SU-DHL-6 (cell line): Measurements from ENCODE around the gene NAV2.

Experiments
- H2AFZ ChIP-seq: fragments of 200-600 bp; sonication (generic); 2 replicates; pipeline ENCODE4 v1.6.1; 2014; ENCODE audit warnings: low read depth, mild to moderate bottlenecking, moderate library complexity, mixed read lengths, antibody characterized with exemption, low read length; ENCODE audit not compliant: severe bottlenecking
- H3F3A ChIP-seq: fragments of 200-600 bp; shearing (Covaris generic); 2 replicates; pipeline ENCODE4 v1.6.0; 2016; ENCODE audit warnings: antibody characterized with exemption, mild to moderate bottlenecking; ENCODE audit not compliant: insufficient read depth
- H3K27ac ChIP-seq: fragments of 200-600 bp; sonication (generic); 2 replicates; pipeline ENCODE4 v1.5.1; 2016; ENCODE audit warnings: low read depth, mild to moderate bottlenecking, low read length, moderate library complexity, mixed read lengths
- H3K27me3 ChIP-seq: fragments of 200-600 bp; sonication (generic), shearing (Covaris generic); 2 replicates; pipeline ENCODE4 v1.6.0; 2014; ENCODE audit warnings: mild to moderate bottlenecking, low read length
- H3K36me3 ChIP-seq: fragments of 200-600 bp; sonication (generic); 2 replicates; pipeline ENCODE4 v1.6.1; 2014; ENCODE audit warnings: mild to moderate bottlenecking, low read length, mixed read lengths
- H3K4me2 ChIP-seq: fragments of 300-600, 200-600 bp; shearing (Covaris generic), sonication (generic); 2 replicates; pipeline ENCODE4 v1.6.0; 2014; ENCODE audit warnings: low read length, low read depth, mild to moderate bottlenecking; ENCODE audit not compliant: poor library complexity, severe bottlenecking
- H3K4me3 ChIP-seq: fragments of 200-600 bp; sonication (generic); 2 replicates; pipeline ENCODE4 v1.5.1; 2014; ENCODE audit warnings: antibody characterized with exemption, low read length, mild to moderate bottlenecking, mixed read lengths; ENCODE audit not compliant: insufficient read depth, poor library complexity, severe bottlenecking
- H3K79me2 ChIP-seq: fragments of 200-600 bp; sonication (generic); 2 replicates; pipeline ENCODE4 v1.6.1; 2014; ENCODE audit warnings: mild to moderate bottlenecking, low read length, moderate library complexity; ENCODE audit not compliant: insufficient read depth
- H3K9ac ChIP-seq: fragments of 200-600 bp; sonication (generic); 2 replicates; pipeline ENCODE4 v1.7.0; 2014; ENCODE audit warnings: mild to moderate bottlenecking, low read length
- H3K9me2 ChIP-seq: fragments of 200-600 bp; sonication (generic); replicated peaks from 2 replicates; pipeline ENCODE4 v1.6.1; 2014; ENCODE audit warnings: low read length; ENCODE audit not compliant: insufficient read depth
- H3K9me3 ChIP-seq: fragments of 200-600 bp; sonication (generic); 2 replicates; pipeline ENCODE4 v1.6.1; 2014; ENCODE audit warnings: low read length, mixed read lengths; ENCODE audit not compliant: insufficient read depth
- H4K20me1 ChIP-seq: fragments of 200-600 bp; sonication (generic); 2 replicates; pipeline ENCODE4 v1.6.1; 2014; ENCODE audit warnings: low read depth, mild to moderate bottlenecking, antibody characterized with exemption, low read length, moderate library complexity, mixed read lengths
- CTCF ChIP-seq: fragments of 200-600 bp; sonication (generic); IDR thresholded peaks from one replicate; pipeline ENCODE4 v1.5.1; 2017; ENCODE audit warnings: antibody characterized with exemption, mild to moderate bottlenecking, low read length, moderate library complexity; ENCODE audit not compliant: insufficient read depth, poor library complexity, severe bottlenecking
- EZH2phosphoT487 ChIP-seq: fragments of 200-600 bp; sonication (generic), shearing (Covaris generic); conservative IDR thresholded peaks from 2 replicates; pipeline ENCODE4 v1.6.1; 2018; ENCODE audit warnings: mild to moderate bottlenecking, antibody characterized with exemption, low read length, moderate library complexity, mixed read lengths

NAV2 gene

GRCh38 chr11:20066783-20067156, 354.1 kb downstream of the NAV2 start:
- Histone ChIP-seq H3K4me3 (no peak overlapping the region), H3K9me2 (no peaks in the 10 kb centered on the region), H3K9me3 (no peaks in the 10 kb centered on the region), H3K27me3 (0 out of 2 replicates have a peak, but pooled peaks cover 3% of the 10 kb centered on the region), H3F3A (no peaks in the 10 kb centered on the region), H3K79me2 (no peaks in the 10 kb centered on the region), H3K4me2 (no peak overlapping the region), H3K27ac (no peak overlapping the region), H4K20me1 (no peaks in the 10 kb centered on the region), H2AFZ (no peak overlapping the region), H3K36me3 (no peaks in the 10 kb centered on the region), H3K9ac (no peak overlapping the region)
- TF ChIP-seq CTCF (no peak), EZH2phosphoT487 (no peak)

GRCh38 chr11:20067665-20068064, 355.0 kb downstream of the NAV2 start:
- no peak overlapping the region for H3K4me2 ChIP-seq
- no peaks in the 10 kb centered on the region for H3K9me2 ChIP-seq
- no peak overlapping the region for H3K27ac ChIP-seq

GRCh38 chr11:20068691-20069090, 356.1 kb downstream of the NAV2 start:
- Histone ChIP-seq H3K4me2 (no peak overlapping the region), H2AFZ (no peak overlapping the region), H4K20me1 (no peaks in the 10 kb centered on the region), H3K9ac (no peak overlapping the region), H3K27ac (no peak overlapping the region), H3K79me2 (no peaks in the 10 kb centered on the region), H3K27me3 (0 out of 2 replicates have a peak, but pooled peaks cover 3% of the 10 kb centered on the region), H3K9me2 (no peaks in the 10 kb centered on the region), H3K4me3 (no peak overlapping the region), H3K9me3 (no peaks in the 10 kb centered on the region), H3K36me3 (no peaks in the 10 kb centered on the region), H3F3A (no peaks in the 10 kb centered on the region)
- no peak for TF ChIP-seq CTCF
- no peak for TF ChIP-seq EZH2phosphoT487

More at GRCh38 chr11:20067665-20068064, 355.0 kb downstream of the NAV2 start:
- Histone ChIP-seq H2AFZ (no peak overlapping the region), H3K9ac (no peak overlapping the region), H3K9me3 (no peaks in the 10 kb centered on the region), H4K20me1 (no peaks in the 10 kb centered on the region), H3K79me2 (no peaks in the 10 kb centered on the region), H3K36me3 (no peaks in the 10 kb centered on the region), H3K27me3 (0 out of 2 replicates have a peak, but pooled peaks cover 3% of the 10 kb centered on the region), H3F3A (no peaks in the 10 kb centered on the region), H3K4me3 (no peak overlapping the region)
- TF ChIP-seq EZH2phosphoT487 (no peak), CTCF (no peak)
